Loucy (cell line): Measurements from ENCODE around the gene SDR39U1.

Experiments
- EZH2phosphoT487 ChIP-seq: fragments of 200-600 bp; IDR thresholded peaks from 2 replicates; pipeline ENCODE4 v1.6.1; 2018; ENCODE audit warnings: antibody characterized with exemption, mild to moderate bottlenecking, moderate library complexity, borderline replicate concordance
- TF ChIP-seq, protein P1 (sequence below): fragments of 200-600 bp; sonication (generic); conservative IDR thresholded peaks from 2 replicates; pipeline ENCODE4 v1.5.1; 2014; ENCODE audit warnings: mild to moderate bottlenecking, antibody characterized with exemption, low read length

DNA sequence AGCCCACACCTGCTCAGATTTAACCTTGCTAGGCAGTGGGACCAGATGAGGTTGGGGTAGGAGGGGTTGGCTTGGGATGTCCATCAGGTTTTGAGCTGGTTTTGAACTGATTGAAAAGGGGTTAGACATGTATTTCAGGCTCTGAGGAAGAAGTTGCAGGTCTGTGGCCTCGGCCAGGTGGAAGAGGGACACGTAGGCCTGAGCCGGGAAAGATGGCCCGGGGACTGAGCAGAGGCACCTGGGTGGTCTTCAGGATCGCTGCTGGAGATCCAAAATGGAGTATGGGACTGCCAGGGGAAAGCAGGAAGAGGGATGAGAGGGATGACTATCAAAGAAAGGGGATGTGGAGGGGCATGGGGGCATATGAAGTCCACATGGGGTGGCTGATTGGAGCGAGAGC is 36.2 kb downstream of the SDR39U1 start:
- TF ChIP-seq, protein P1, sequence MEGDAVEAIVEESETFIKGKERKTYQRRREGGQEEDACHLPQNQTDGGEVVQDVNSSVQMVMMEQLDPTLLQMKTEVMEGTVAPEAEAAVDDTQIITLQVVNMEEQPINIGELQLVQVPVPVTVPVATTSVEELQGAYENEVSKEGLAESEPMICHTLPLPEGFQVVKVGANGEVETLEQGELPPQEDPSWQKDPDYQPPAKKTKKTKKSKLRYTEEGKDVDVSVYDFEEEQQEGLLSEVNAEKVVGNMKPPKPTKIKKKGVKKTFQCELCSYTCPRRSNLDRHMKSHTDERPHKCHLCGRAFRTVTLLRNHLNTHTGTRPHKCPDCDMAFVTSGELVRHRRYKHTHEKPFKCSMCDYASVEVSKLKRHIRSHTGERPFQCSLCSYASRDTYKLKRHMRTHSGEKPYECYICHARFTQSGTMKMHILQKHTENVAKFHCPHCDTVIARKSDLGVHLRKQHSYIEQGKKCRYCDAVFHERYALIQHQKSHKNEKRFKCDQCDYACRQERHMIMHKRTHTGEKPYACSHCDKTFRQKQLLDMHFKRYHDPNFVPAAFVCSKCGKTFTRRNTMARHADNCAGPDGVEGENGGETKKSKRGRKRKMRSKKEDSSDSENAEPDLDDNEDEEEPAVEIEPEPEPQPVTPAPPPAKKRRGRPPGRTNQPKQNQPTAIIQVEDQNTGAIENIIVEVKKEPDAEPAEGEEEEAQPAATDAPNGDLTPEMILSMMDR = no peak
- no peak for TF ChIP-seq EZH2phosphoT487
